SK-N-SH treated with all-trans-retinoic acid at 6 μM for 48 hours (cell line): Measurements from ENCODE around the gene RAVER2.

Source experiments
- ARNTL ChIP-seq: fragments of 450-650 bp; formaldehyde crosslinking; IDR thresholded peaks from 2 replicates; pipeline ENCODE4 v1.5.0; 2020; ENCODE audit warnings: low read depth, mild to moderate bottlenecking, moderate library complexity, borderline replicate concordance
- BACH2 ChIP-seq: fragments of 250-450 bp; sonication (Bioruptor Pico); IDR thresholded peaks from 2 replicates; pipeline ENCODE4 v1.9.0; 2021; ENCODE audit warnings: mild to moderate bottlenecking, borderline replicate concordance
- GLIS3 ChIP-seq: fragments of 250-450 bp; sonication (Bioruptor Pico); IDR thresholded peaks from 2 replicates; pipeline ENCODE4 v1.5.0; 2020; ENCODE audit warnings: mild to moderate bottlenecking, moderate library complexity
- OSR1 ChIP-seq: fragments of 250-450 bp; sonication (Bioruptor Pico); IDR thresholded peaks from 2 replicates; pipeline ENCODE4 v1.8.0; 2022; ENCODE audit warnings: moderate library complexity, mild to moderate bottlenecking, inconsistent platforms
- TCF4 ChIP-seq: fragments of 250-450 bp; sonication (Bioruptor Pico); IDR thresholded peaks from 2 replicates; pipeline ENCODE4 v1.8.0; 2021; ENCODE audit warnings: mild to moderate bottlenecking, moderate library complexity, borderline replicate concordance
- TOX ChIP-seq: fragments of 250-450 bp; sonication (Bioruptor Pico); IDR thresholded peaks from 2 replicates; pipeline ENCODE4 v1.8.0; 2021; ENCODE audit warnings: mild to moderate bottlenecking, moderate library complexity, borderline replicate concordance
- ZFP30 ChIP-seq: fragments of 450-650 bp; formaldehyde crosslinking; IDR thresholded peaks from 2 replicates; pipeline ENCODE4 v1.5.0; 2022; ENCODE audit warnings: mild to moderate bottlenecking, moderate library complexity
- ZNF8 ChIP-seq: fragments of 450-650 bp; formaldehyde crosslinking; IDR thresholded peaks from 2 replicates; pipeline ENCODE4 v1.5.0; 2020; ENCODE audit warnings: mild to moderate bottlenecking, moderate library complexity
- TF ChIP-seq, protein P1 (sequence below): fragments of 250-450 bp; sonication (Bioruptor Pico); IDR thresholded peaks from 2 replicates; pipeline ENCODE4 v1.8.0; 2020; ENCODE audit warnings: mild to moderate bottlenecking, moderate library complexity, borderline replicate concordance
- TF ChIP-seq, protein P2 (sequence below): fragments of 250-450 bp; sonication (Bioruptor Pico); IDR thresholded peaks from 2 replicates; pipeline ENCODE4 v1.5.1; 2020; ENCODE audit warnings: low read depth, mild to moderate bottlenecking, moderate library complexity

GRCh38 chr1:64711266-64711665, 33.6 kb upstream of the RAVER2 start:
- TF ChIP-seq GLIS3 (CRISPR knock-in tag): no peak
- TF ChIP-seq, protein P1, sequence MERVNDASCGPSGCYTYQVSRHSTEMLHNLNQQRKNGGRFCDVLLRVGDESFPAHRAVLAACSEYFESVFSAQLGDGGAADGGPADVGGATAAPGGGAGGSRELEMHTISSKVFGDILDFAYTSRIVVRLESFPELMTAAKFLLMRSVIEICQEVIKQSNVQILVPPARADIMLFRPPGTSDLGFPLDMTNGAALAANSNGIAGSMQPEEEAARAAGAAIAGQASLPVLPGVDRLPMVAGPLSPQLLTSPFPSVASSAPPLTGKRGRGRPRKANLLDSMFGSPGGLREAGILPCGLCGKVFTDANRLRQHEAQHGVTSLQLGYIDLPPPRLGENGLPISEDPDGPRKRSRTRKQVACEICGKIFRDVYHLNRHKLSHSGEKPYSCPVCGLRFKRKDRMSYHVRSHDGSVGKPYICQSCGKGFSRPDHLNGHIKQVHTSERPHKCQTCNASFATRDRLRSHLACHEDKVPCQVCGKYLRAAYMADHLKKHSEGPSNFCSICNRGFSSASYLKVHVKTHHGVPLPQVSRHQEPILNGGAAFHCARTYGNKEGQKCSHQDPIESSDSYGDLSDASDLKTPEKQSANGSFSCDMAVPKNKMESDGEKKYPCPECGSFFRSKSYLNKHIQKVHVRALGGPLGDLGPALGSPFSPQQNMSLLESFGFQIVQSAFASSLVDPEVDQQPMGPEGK (CRISPR knock-in tag): no peak
- no peak for TF ChIP-seq TCF4 (CRISPR knock-in tag)
- no peak for TF ChIP-seq ARNTL (CRISPR knock-in tag)
- no peak for TF ChIP-seq TOX
- TF ChIP-seq ZFP30 (CRISPR knock-in tag): no peak
- TF ChIP-seq ZNF8 (CRISPR knock-in tag): no peak
- TF ChIP-seq, protein P2, sequence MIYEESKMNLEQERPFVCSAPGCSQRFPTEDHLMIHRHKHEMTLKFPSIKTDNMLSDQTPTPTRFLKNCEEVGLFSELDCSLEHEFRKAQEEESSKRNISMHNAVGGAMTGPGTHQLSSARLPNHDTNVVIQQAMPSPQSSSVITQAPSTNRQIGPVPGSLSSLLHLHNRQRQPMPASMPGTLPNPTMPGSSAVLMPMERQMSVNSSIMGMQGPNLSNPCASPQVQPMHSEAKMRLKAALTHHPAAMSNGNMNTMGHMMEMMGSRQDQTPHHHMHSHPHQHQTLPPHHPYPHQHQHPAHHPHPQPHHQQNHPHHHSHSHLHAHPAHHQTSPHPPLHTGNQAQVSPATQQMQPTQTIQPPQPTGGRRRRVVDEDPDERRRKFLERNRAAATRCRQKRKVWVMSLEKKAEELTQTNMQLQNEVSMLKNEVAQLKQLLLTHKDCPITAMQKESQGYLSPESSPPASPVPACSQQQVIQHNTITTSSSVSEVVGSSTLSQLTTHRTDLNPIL (CRISPR knock-in tag): no peak
- TF ChIP-seq OSR1 (CRISPR knock-in tag): no peak
- no peak for TF ChIP-seq BACH2
